DMS153 (cell line): ENCODE results near the gene EPB41L4A.
A peak's percentile ranks its signal among the peaks of the same experiment; 100 is the strongest.
"Not testable (repeated sequence)": the region's sequence is repeated elsewhere in the genome, so short reads cannot be mapped to it uniquely, and the experiment has no call there.

Experiments
- DNase-seq: peaks from one replicate; lab custom pipeline; 2025; lab: John Stamatoyannopoulos, UW

EPB41L4A gene

DNA sequence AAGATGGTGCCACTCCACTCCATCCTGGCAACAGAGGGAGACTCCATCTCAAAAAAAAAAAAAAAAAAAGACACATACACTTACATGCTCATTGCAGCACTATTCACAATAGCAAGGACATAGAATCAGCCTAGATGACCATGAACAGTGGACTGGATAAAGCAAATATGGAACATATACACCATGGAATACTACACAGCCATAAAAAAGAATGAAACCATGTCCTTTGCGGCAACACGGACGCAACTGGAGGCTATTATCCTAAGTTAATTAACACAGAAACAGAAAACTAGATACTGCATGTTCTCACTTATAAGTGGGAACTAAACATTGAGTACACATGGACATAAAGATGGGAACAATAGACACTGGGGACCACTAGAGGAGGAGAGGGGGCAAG lies 210.9 kb downstream of the EPB41L4A start:
- not testable (repeated sequence) for DNase-seq

DNA sequence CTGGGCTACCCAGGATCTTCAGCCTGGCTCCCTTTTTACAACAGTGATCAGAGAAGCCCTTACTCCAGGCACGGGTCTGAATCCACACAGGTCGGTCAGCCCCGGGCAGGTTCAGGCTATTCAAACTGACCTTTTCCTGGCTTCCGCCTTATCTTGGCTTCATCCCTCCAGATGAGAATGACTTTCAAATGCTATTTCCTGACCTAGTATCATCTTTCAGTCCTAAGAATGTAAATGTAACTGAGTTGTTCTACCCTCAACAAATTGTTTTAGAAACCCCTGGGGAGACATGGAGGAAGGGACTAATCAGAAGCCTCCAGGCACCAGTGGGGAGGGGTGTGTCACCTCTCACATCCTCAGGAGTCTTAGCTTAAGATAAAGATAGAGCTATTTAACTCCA lies 213.2 kb downstream of the EPB41L4A start:
- no peak for DNase-seq

DNA sequence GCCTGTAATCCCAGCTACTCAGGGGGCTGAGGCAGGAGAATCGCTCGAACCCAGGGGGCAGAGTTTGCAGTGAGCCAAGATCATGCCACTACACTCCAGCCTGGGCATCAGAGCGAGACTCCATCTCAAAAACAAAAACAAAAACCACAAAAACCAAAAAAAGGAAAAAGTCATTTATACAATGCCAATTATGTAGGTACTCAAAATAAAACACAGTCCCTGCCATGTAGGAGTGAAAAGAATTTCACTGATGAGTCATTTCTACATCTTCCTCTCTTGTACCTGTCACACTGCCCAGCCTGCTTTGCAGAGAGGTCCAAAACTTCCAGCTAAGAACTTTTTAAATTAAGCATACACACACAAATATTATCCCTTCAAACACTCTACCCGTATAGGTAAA lies 215.8 kb downstream of the EPB41L4A start:
- DNase-seq: no peak

DNA sequence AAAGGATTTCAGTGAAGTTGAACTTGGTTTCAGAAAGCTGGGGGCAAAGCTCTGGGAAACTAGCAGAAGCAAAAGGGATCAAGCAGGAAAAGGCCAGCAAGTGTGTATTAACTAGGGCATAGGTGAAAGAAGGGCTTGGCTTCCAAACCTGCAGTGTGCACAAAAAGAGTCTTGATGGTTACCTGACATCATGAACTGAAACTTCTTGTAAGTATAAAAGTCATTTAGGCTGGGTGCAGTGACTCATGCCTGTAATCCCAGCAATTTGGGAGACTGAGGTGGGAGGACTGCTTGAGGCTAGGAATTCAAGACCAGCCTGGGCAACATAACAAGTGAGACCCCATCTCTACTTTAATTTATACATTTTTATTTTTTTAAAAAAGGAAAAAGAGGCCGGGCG lies 216.4 kb downstream of the EPB41L4A start:
- DNase-seq: no peak

DNA sequence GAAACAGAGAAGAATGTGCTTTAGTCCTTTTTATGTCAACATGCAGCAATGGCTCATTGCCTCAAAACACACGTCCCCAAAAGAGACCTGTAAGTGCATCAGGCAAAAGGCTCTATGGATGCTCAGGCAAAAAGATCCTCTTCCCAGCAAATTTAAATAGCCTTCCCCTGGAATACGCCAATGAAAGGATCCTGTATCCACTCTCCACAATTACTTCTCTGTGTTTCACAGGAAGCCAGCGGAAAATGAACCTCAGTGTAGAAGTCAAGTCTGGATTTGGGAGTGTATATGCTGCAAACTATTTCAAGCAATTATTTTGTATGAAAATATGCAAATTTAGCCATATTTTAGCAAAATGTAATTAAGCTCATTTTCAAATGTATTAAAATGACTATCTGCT lies 217.9 kb downstream of the EPB41L4A start:
- DNase-seq: no peak

DNA sequence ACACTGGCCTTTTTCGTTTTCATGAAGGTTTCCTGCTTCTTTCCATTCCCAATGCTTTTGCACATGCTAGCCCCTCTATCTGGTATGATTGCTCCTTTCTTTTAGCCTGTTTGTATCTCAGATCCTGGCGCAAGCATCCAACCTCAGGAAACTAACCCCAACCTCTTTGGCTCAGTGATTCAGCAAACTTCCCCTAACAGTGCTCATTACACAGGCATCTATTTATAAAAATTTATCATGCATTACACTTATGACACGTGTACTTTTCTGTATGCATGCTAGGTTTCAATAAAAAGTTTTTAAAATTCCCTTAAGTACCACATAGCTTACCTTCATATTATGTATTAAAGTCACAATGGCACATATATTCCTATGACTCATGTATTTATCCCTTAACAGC lies 218.9 kb downstream of the EPB41L4A start:
- DNase-seq: no peak

DNA sequence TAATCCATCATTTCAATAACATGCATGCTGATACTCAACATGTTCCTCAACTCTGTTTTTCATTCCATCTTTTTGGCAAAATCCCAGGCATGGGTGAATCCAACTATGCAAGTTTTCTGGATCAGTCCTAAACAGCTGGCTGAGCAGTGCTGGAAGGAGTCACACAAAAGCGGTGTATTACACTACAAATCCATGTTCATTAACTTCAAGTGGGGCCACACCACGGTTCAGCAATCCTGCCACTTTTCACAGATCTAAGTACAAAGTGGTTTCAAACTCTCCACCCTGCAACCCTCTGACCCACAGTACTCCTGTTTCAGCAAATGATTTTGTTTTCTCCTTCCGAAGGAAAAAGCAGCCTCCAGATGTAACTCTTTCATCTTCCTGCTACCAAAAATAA lies 222.5 kb downstream of the EPB41L4A start:
- no peak for DNase-seq

DNA sequence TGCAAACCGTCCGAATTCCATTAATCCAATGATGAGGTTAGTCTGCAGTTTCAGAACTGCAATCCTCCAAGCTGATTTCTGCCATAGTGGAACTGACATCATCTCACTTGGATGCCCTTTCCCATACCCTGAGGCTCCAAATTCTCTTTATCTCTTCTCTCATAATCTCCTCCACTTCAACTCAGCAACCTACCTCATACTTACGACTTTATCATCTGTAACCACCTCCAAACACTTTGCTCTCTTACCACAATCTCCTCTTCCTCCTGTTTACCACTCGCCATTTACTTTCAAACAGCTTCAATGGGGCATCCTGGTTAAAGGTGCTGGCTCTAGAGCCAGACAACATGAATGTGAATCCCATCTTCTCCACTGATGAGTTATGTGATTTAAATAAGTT lies 223.2 kb downstream of the EPB41L4A start:
- DNase-seq: no peak

DNA sequence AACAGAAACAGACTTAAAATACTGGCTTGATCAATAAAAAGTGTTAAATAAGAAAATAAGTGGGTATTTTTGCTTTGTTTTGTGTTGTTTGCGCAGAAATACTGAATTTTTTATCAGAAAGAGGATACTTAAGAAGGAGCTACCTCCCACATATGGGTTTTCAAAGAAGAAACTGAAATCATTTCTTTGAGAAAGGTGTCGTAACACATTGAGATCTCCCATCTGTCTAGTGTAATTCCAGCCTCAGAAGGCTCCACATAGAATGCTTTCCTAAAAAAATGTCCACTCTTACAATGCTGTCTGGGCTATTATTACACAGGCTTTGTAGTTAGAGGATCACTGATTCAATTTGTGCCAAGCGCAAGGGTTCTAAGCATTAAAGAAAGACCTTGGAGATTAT lies 226.2 kb downstream of the EPB41L4A start:
- DNase-seq: no peak

DNA sequence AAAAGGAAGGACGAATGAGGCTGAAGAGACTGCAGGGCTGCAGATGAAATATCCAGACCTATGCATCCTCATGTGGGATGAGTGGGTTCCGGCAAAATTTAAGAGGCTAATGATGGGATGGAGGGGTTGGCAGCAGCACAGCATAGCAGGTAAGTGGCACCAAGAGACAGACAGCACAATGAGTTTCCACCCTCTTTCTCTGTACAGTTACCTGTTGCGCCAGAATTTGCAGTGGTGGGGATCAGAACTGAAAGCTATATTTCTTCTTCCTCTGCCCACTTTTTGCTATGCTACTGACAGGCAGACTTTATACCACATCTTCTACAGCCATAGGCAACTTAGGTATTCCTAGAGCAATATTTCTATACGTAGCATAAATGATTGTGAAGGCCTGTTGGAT lies 227.0 kb downstream of the EPB41L4A start:
- DNase-seq: no peak

DNA sequence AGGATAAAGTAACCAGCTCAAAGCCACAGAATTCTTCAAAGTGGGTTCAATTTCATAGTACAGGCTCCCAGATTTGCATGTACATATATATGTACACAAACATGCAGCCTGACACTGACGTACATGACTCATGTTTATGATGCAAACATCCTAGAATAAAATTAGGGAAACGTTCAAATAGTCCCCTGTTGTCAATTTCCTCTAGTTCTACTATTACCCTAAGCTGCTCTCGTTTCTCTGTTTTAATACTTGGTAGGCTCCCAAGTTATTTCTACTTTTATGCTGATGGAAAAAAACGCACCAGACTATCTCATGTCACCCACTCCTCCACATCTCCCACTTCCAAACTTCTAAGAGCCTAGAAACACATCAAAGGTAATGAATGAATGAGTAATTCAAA lies 229.7 kb downstream of the EPB41L4A start:
- DNase-seq: no peak

DNA sequence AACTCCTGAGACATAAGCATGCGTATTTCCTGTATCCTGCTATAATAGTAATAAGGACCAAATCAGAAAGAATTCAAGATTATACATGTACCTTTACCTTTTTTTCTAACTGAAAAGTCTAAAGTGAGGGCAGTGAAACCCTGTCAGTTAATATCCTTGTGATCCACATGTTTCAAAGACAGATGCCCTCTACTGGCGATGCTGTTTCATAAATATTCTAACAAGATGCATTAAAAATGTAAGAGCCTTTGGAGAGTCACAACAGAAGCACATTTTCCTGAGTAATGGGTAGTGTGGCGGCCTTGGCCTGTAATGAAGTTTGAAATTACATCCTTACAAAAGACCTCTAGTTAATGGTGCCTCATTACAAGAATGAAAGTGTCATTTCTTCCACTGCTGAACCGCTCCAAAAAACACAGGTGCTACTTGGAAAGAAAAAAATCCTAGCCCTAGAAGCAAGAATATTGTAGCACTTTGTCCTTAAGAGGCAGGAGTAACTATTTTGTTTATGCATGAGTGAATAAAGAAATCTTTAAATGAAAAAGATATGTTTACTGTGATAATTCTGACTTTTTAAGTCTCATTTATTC lies 232.6 kb downstream of the EPB41L4A start:
- peak; percentile 1 for DNase-seq

DNA sequence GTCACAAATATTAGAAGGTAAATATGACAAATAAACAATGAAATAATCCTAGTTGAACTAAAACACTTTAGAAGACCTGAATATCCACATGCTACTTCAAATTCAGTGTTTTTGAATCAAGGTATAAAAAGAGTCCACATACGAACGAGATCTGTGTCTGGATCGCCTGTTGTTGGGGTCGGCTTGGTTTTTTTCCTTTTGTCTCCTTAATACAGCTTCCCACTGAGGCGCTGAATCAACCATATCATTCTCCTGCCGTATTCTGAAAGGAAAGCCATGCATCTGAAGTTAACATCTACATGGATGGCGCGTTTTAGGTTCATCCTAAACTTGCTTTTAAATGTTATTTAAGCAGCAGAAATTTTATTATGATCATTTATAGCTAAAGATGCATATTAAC lies 235.2 kb downstream of the EPB41L4A start:
- no peak for DNase-seq

DNA sequence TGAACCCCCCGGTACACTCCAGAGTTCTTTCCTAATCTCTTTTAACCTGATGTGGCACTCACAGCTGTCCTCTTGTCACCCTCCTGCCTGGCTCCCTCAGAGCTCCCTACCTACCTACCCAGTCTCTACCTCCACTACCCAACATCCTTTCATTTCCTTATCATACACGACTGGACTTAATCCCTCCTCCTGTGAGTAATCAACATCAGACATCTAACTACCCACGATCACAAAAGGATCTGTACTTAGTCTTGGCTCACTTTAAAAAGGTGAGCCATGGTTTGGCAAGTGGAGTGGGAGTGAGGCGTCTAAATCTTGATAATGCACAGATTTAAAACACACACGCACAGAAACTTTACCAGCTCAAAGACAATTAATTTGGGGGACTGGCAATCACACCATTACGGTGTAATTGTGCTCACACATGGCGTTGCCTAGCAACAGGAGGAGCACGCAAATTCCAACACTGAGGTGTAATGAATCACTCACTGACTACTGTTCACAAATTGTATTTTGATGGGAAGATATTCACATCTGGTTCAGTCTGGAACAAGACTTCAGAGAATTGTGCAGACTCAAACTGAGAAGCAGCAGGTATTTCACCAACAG lies 235.9 kb downstream of the EPB41L4A start:
- DNase-seq: no peak

DNA sequence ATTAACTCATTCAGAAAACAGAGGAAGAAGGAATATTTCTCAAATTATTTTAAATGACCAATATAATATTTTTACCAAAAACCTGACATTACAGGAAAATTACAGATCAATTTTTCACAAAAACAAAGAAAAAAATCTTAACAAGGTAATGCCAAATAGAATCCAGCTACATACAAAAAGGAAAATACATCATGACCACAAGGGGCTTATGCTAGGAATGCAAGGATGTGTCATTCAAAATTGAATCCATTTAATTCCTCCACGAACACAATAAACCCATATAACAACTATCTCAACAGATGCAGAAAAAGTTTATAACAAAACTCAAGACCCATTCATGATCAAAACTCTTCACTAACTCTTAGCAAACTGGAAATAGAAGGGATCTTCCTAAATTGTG lies 239.8 kb downstream of the EPB41L4A start:
- DNase-seq: no peak

DNA sequence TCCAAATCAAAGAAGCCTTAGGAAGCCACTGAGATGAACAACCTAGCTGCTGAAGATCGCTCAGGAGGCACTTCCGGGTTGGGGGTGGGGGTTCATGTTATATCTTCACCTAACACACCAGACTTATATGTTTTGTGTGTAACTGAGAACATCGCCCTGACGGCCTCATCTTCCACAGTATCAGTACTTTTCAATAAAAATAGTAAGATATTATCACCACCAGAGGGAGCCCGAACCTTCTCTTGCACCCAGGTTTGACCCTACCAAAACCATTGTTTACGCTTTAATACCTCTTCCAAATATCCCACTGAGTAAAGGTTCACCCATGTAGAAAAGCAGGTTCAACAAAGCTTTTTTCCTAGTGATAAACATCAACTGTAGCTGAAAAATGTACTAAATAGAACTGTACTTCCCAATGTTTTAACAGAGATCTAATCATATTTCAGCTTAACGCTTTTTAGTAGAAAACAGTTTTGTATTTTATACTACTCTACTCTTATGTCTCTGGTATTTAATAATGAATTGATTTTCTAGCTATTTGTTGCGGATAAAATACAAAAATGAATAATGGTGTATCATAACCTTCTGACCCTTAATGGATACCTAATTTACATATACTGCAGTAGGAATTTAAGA lies 244.0 kb downstream of the EPB41L4A start:
- DNase-seq: no peak

DNA sequence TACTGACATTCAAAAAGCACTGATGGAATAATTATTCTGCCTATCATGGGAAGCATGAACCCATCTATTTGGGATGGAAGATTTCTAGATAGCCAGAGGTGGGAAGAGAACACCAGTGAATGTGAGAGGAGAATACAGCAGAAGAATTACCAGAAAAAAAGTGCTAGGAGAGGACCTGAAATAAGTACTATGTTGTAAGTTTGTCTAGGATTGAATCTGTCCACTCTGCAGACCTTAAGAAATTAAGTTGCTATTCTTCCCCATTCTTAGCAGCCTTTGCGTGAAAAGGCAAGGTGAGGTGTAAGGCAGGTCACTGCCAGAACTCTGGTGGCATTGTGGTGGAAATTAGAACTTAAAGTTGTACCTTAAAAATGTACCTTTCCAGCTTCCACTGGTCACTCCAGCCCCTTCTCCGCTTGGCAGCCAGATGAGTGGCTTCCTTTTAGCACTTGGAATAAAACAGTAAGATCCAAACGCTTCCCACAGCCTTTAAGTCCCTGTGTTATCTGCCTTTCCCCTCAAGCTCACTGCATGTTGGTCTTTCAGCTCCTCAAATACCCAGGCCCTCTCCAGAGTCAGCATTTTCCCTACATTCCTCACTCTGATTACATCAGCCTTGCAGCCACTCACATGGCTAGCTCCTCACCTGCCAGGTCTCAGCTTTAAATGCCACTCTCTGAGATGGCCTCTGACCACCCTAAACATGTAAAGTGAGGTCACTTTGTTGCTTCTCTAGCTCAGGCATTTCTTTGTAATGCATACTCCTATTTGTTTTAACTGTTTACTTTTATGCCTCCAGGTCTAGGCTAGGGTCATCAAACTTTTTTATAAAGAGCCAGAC lies 253.0 kb downstream of the EPB41L4A start:
- no peak for DNase-seq

DNA sequence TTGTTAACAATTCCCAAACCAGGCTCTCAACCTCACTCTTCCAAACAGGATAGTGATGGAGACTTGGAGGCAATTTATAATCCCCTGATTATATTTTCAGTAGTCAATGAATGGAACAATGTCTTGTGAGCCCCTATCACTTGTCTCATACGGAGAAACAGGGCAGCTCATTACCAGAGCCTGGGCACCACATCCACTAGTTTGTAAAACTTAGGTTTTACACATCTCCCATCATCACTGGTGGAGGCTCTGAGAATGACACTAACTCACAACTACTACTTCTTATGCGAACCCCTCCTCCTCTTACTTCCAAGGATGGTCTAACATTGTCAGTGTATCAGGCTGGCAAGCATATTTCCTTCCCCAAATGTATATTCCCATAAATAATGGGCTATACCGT lies 253.7 kb downstream of the EPB41L4A start:
- no peak for DNase-seq

DNA sequence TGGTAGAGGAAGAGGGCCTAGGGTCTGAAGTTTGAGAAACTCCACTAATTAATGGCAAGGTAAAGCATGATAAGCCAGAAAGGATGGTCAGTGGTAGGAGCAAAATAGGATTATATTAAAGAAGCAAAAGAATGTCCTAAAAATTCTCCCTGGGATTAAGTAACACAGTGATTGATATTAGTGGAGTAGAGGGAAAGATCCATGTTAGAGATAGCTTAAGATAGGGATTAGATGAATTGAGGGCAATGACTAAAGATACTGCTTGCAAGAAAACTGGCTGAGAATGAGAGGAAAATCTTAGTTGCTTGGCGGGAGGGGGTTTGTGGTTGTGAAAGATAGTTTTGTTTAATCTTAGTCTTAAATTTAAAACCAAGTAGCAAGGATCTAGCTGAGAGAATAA lies 255.6 kb downstream of the EPB41L4A start:
- no peak for DNase-seq

DNA sequence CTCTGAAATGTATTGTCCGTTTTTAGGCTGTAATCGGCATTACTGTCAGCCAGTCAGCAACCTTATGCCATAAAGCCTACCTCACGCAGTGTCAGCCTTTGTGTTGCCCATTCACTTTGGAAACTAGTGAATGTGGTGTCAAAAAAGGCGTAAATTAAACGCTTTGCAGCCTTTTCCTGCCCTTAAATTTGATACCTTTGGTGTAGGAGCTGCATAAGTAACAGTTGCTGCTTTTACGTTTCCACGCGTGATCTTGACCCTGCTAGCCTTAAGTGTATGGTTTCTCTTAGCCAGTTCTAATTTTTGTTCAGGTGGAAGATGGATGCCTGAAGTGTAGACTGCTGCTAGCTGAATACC lies 257.7 kb downstream of the EPB41L4A start:
- no peak for DNase-seq

DNA sequence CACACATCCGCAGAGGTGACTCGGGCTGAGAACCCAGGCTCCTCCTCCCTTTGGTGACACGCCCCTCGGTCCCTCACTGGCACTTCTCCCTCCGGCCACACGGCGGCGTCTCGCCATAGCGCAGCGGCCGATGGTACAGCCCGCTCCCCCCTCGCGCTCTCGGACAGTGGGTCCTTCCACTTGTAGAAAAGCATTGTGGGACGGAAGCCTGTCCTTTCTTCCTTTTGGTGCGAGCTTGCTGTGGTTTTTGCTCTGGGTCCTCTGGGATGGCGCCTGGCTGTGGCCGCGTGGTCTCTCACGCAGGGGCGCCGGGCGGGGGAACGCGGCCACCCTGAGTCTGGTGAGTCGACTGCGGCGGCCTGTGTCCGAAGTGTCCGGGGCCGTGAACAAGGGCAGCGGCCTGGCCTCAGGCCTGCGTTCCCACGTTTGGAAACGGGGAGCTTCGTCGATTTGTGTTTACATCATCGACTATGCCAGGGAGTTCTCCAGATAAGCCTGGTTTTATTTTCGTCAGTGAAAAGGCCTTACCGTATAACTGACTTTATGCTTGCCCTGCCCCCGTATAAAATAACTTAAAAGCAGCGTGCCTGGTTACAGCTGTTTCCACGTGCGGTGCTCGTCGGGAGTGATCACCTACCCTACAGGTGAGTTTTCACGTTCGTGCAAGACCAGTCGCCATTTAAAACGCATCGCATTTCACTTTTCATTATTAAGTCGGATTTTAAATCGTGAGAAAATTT lies 258.3 kb downstream of the EPB41L4A start:
- DNase-seq: peak; percentile 36

DNA sequence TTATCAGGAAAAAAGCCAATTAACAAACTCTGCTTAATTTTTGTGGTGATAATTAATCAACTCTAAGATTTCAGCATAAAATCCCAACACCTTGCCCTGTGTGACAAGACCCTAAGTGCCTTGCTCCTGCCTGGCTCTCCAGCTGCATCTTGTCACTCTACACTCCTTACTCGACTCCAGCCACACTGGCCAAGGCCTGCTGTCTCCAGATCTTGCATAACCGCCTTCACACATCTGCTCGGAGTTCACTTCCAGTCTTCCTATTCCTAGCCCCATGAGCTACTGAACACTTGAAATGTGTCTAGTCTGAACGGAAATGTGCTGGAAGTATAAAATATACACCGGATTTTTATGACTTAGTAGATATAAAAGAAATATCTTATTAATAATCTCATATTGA lies 259.6 kb downstream of the EPB41L4A start:
- no peak for DNase-seq
